IMR-90 (cell line): ENCODE results near the gene TRAPPC3. TPM values are rescaled to one million over a fixed set of nuclear protein-coding genes. Genes with fewer than 3 reads are reported as not detected.

Experiments
- ATAC-seq: fragments of 200-7000 bp; cut with Tn5 transposase; 2 replicates; pipeline ENCODE4 v1.9.1; 2020; ENCODE audit warnings: low read depth, mild to moderate bottlenecking, moderate library complexity
- BruUV-seq: library from RNA; stranded (reverse); fragments of 400-500 nt; replicated peaks from 2 replicates; lab custom pipeline; 2021; lab: Mats Ljungman, UMichigan
- CTCF ChIA-PET: fragments of 300-600 bp; formaldehyde crosslinking; extraction: SDS; loops from one replicate; lab custom pipeline; 2021; ENCODE audit warnings: antibody characterized with exemption; lab: Yijun Ruan, JAX
- POLR2A ChIA-PET: fragments of 300-600 bp; sonication (Branson Sonifier 250); formaldehyde crosslinking; loops from one replicate; lab custom pipeline; 2022; ENCODE audit warnings: antibody characterized with exemption; ENCODE audit not compliant: unreplicated experiment; lab: Charles Lee
- DNase-seq: peaks from one replicate; pipeline ENCODE4 v3.0.0; 2013
- H2AFZ ChIP-seq: replicated peaks from 2 replicates; pipeline ENCODE3; 2013; ENCODE audit warnings: low read length, mild to moderate bottlenecking; ENCODE audit not compliant: poor library complexity
- H2AK5ac ChIP-seq: 2 replicates; pipeline ENCODE4 v1.6.1; 2013; ENCODE audit warnings: low read depth, low read length, inconsistent platforms
- H2AK9ac ChIP-seq: replicated peaks from 2 replicates; pipeline ENCODE3; 2013; ENCODE audit warnings: mild to moderate bottlenecking, low read depth, low read length, moderate library complexity; ENCODE audit not compliant: poor library complexity
- H2BK120ac ChIP-seq: 2 replicates; pipeline ENCODE4 v1.6.1; 2013; ENCODE audit warnings: low read depth, low read length, inconsistent platforms
- H2BK15ac ChIP-seq: 3 replicates; pipeline ENCODE4 v1.6.1; 2013; ENCODE audit warnings: low read depth, low read length, inconsistent platforms
- H2BK20ac ChIP-seq: 2 replicates; pipeline ENCODE4 v1.6.1; 2013; ENCODE audit warnings: low read depth, mild to moderate bottlenecking, inconsistent platforms, low read length, moderate library complexity
- H2BK5ac ChIP-seq: 2 replicates; pipeline ENCODE4 v1.6.1; 2013; ENCODE audit warnings: mild to moderate bottlenecking, low read depth, low read length, inconsistent platforms; ENCODE audit not compliant: poor library complexity, severe bottlenecking
- H3K14ac ChIP-seq: replicated peaks from 2 replicates; pipeline ENCODE4 v1.6.1; 2013; ENCODE audit warnings: low read depth, low read length, inconsistent platforms
- H3K18ac ChIP-seq: 2 replicates; pipeline ENCODE4 v1.6.1; 2013; ENCODE audit warnings: low read depth, low read length, control low read depth
- H3K23ac ChIP-seq: 2 replicates; pipeline ENCODE4 v1.6.1; 2013; ENCODE audit warnings: low read depth, low read length, inconsistent platforms
- H3K27ac ChIP-seq: 2 replicates; pipeline ENCODE4 v1.5.1; 2013; ENCODE audit warnings: mild to moderate bottlenecking, control low read depth, low read length; ENCODE audit not compliant: insufficient read depth
- H3K27me3 ChIP-seq: 2 replicates; pipeline ENCODE4 v1.6.1; 2013; ENCODE audit warnings: low read length; ENCODE audit not compliant: control insufficient read depth, insufficient read depth
- H3K36me3 ChIP-seq: 2 replicates; pipeline ENCODE4 v1.6.1; 2013; ENCODE audit warnings: low read length, mixed read lengths; ENCODE audit not compliant: control insufficient read depth, insufficient read depth
- H3K4ac ChIP-seq: 2 replicates; pipeline ENCODE4 v1.6.1; 2013; ENCODE audit warnings: low read depth, low read length, inconsistent platforms
- H3K4me1 ChIP-seq: 2 replicates; pipeline ENCODE4 v1.6.1; 2013; ENCODE audit warnings: low read length, mixed read lengths; ENCODE audit not compliant: control insufficient read depth, insufficient read depth
- H3K4me2 ChIP-seq: 2 replicates; pipeline ENCODE4 v1.6.1; 2013; ENCODE audit warnings: low read depth, mild to moderate bottlenecking, control low read depth, low read length, moderate library complexity
- H3K4me3 ChIP-seq: 2 replicates; pipeline ENCODE4 v1.5.1; 2013; ENCODE audit warnings: low read depth, mild to moderate bottlenecking, control low read depth, low read length, moderate library complexity; ENCODE audit not compliant: insufficient read depth
- H3K56ac ChIP-seq: 2 replicates; pipeline ENCODE4 v1.6.1; 2013; ENCODE audit warnings: low read length, inconsistent platforms; ENCODE audit not compliant: insufficient read depth; ENCODE audit errors: extremely low read depth
- H3K79me1 ChIP-seq, 2 experiments: 2 replicates each; pipeline ENCODE4 v1.6.1; 2013; ENCODE audit warnings: low read length in 2 of 2, inconsistent platforms in 1 of 2, low read depth in 1 of 2
- H3K9ac ChIP-seq: 2 replicates; pipeline ENCODE4 v1.6.1; 2013; ENCODE audit warnings: low read depth, low read length, control low read depth
- H3K9me1 ChIP-seq: 2 replicates; pipeline ENCODE4 v1.6.1; 2013; ENCODE audit warnings: low read length, inconsistent platforms; ENCODE audit not compliant: insufficient read depth
- H3K9me3 ChIP-seq: 2 replicates; pipeline ENCODE4 v1.6.1; 2013; ENCODE audit warnings: low read length; ENCODE audit not compliant: control insufficient read depth, insufficient read depth
- H4K20me1 ChIP-seq: 2 replicates; pipeline ENCODE4 v1.6.1; 2013; ENCODE audit warnings: low read length, inconsistent platforms; ENCODE audit not compliant: insufficient read depth
- H4K5ac ChIP-seq: 2 replicates; pipeline ENCODE4 v1.6.1; 2013; ENCODE audit warnings: mild to moderate bottlenecking, low read depth, low read length, control low read depth
- H4K8ac ChIP-seq, 2 experiments: 2 replicates each; pipeline ENCODE4 v1.6.1; 2013; ENCODE audit warnings: low read depth in 2 of 2, low read length in 2 of 2, control low read depth in 1 of 2, inconsistent platforms in 1 of 2
- H4K91ac ChIP-seq: 2 replicates; pipeline ENCODE4 v1.6.1; 2013; ENCODE audit warnings: low read depth, low read length, inconsistent platforms; ENCODE audit not compliant: insufficient read depth
- CHD1 ChIP-seq: IDR thresholded peaks from 2 replicates; pipeline ENCODE4 v1.6.1; 2012; ENCODE audit warnings: low read depth, low read length, improper control_type of control experiment
- MAFK ChIP-seq: IDR thresholded peaks from 2 replicates; pipeline ENCODE4 v1.6.1; 2012; ENCODE audit warnings: low read depth, low read length, improper control_type of control experiment
- MXI1 ChIP-seq: IDR thresholded peaks from 2 replicates; pipeline ENCODE4 v1.6.1; 2012; ENCODE audit warnings: low read depth, mild to moderate bottlenecking, low read length, moderate library complexity, borderline replicate concordance
- NFE2L2 ChIP-seq: fragments of 150-350 bp; IDR thresholded peaks from 2 replicates; pipeline ENCODE4 v1.6.1; 2016; ENCODE audit warnings: low read depth, mild to moderate bottlenecking, low read length
- POLR2A ChIP-seq: IDR thresholded peaks from 2 replicates; pipeline ENCODE4 v1.6.1; 2012; ENCODE audit warnings: mild to moderate bottlenecking, low read depth, low read length
- RFX5 ChIP-seq: IDR thresholded peaks from 2 replicates; pipeline ENCODE4 v1.8.0; 2012; ENCODE audit warnings: low read depth, mild to moderate bottlenecking, low read length, moderate library complexity
- WGBS, 2 experiments: methylation state at CpG; one replicate each; pipeline versions ENCODE4 v1.1.5 to v1.1.7; 2013; ENCODE audit warnings: missing lambda C conversion rate in 2 of 2; ENCODE audit not compliant: insufficient read length in 1 of 2; ENCODE audit errors: extremely low coverage in 2 of 2; 5-methylcytosine and 5-hydroxymethylcytosine counted together
- dilution Hi-C: fragments of 300-500 bp; cut with HindIII; formaldehyde crosslinking; loops from one replicate; pipeline ENCODE4 v1.14.3; 2018; ENCODE audit warnings: low sequenced_read_pairs; ENCODE audit not compliant: unreplicated experiment
- in situ Hi-C: fragments of 300-500 bp; cut with MboI; formaldehyde crosslinking; loops from 3 replicates; pipeline ENCODE4 v1.14.3; 2019; ENCODE audit warnings: low sequenced_read_pairs, inconsistent platforms, mixed read lengths
- intact Hi-C: fragments of 100-400 bp; cut with micrococcal nuclease; formaldehyde crosslinking; loops from 2 replicates; pipeline ENCODE4 v1.10.0; 2022
- polyA plus RNA-seq, 3 experiments: library from polyadenylated mRNA; depleted of rRNA; stranded (reverse); fragments of >200 nt; gene quantifications; 2 replicates each; pipeline ENCODE4 v1.2.3, GENCODE V29; 2012; ENCODE audit warnings: low replicate concordance in 1 of 3
- total RNA-seq: library from RNA; depleted of rRNA; stranded (reverse); fragments of >200 nt; gene quantifications from 2 replicates; pipeline ENCODE4 v1.2.3, GENCODE V29; 2012
- TF ChIP-seq, protein P1 (sequence below): fragments of 150-350 bp; IDR thresholded peaks from 2 replicates; pipeline ENCODE4 v1.6.1; 2016; ENCODE audit warnings: low read depth, mild to moderate bottlenecking, low read length, moderate library complexity, borderline replicate concordance

Gene TRAPPC3
- total and polyA plus RNA-seq, 2 of the 4 experiments (the other 2 are of a cell fraction), result 76.0 to 77.8 TPM

DNA sequence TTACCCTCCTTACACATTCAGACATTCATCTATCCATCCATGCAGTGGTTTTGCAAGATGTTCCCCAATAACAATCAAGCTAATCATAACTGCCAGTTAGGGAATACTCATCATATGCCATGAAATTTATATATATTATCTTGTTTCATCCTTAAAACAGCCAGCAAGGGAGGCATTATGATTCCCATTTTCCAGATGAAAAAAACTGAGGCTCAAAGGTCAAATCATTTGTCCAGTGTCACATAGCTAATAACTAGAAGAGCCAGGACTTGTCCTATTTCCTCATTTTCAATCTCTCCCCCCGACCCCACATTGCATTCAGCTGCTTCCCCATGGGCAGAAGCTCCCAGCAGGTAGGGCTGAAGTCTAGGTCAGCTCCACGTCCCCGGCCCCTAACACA lies 17.3 kb downstream of the TRAPPC3 start:
- H4K20me1 ChIP-seq, result no peaks in the 10 kb centered on the region

More for the DNA sequence above, 17.3 kb downstream of the TRAPPC3 start:
- H3K56ac ChIP-seq, result no peak overlapping the region
- dilution Hi-C loops, result no loop called here
- no peak overlapping the region for H2BK15ac ChIP-seq
- no peak overlapping the region for H3K23ac ChIP-seq
- H4K91ac ChIP-seq, result no peak overlapping the region
- intact Hi-C loops, result no loop called here
- ATAC-seq, result no peak
- no peak overlapping the region for H2BK20ac ChIP-seq
- H3K9ac ChIP-seq, result no peak overlapping the region
- BruUV-seq, result no TSS peak
- H2AK9ac ChIP-seq, result no peak overlapping the region
- no peaks in the 10 kb centered on the region for H3K27me3 ChIP-seq
- no peak overlapping the region for H4K5ac ChIP-seq
- H3K14ac ChIP-seq, result no peak overlapping the region
- no peak for TF ChIP-seq CHD1
- no peak for TF ChIP-seq RFX5
- TF ChIP-seq, protein P1, sequence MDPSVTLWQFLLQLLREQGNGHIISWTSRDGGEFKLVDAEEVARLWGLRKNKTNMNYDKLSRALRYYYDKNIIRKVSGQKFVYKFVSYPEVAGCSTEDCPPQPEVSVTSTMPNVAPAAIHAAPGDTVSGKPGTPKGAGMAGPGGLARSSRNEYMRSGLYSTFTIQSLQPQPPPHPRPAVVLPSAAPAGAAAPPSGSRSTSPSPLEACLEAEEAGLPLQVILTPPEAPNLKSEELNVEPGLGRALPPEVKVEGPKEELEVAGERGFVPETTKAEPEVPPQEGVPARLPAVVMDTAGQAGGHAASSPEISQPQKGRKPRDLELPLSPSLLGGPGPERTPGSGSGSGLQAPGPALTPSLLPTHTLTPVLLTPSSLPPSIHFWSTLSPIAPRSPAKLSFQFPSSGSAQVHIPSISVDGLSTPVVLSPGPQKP, result no peak
- no peak for TF ChIP-seq MXI1
- TF ChIP-seq NFE2L2, result no peak
- TF ChIP-seq POLR2A, result no peak
- TF ChIP-seq MAFK, result no peak
- H2BK120ac ChIP-seq, result no peak overlapping the region
- H3K4me3 ChIP-seq, result no peak overlapping the region
- peaks cover 0 to 16% of the 10 kb centered on the region in 2 experiments; a peak in 3 of 4 replicates for H3K79me1 ChIP-seq
- POLR2A ChIA-PET, result no interaction called here
- no CpG with 5 or more reads among the region's 3 CpGs for WGBS, 2 experiments
- no peak overlapping the region for H3K18ac ChIP-seq
- in situ Hi-C loops, result no loop called here
- peaks cover 24% of the 10 kb centered on the region for H3K4me1 ChIP-seq
- no peak overlapping the region for H4K8ac ChIP-seq
- H2AFZ ChIP-seq, result no peak overlapping the region
- no peaks in the 10 kb centered on the region for H3K9me3 ChIP-seq
- no peak for DNase-seq
- H3K4me2 ChIP-seq, result no peak overlapping the region
- H3K4ac ChIP-seq, result no peak overlapping the region
- H3K9me1 ChIP-seq, result peaks cover 23% of the 10 kb centered on the region
- no peak overlapping the region for H2BK5ac ChIP-seq
- H3K36me3 ChIP-seq, result peaks cover 3% of the 10 kb centered on the region
- H3K27ac ChIP-seq, result no peak overlapping the region
- H2AK5ac ChIP-seq, result no peak overlapping the region
- CTCF ChIA-PET, result interaction anchor here (4.7 kb wide), 1 partner anchor 18 kb away, joined by 19 read pairs; the partner anchor contains the start of gene TRAPPC3
